Neural progenitor cell (in vitro differentiated cells): ENCODE results near the gene CHRFAM7A. TPM values are rescaled to one million over a fixed set of nuclear protein-coding genes. Genes with fewer than 3 reads are reported as not detected.
"Not testable (repeated sequence)": the region's sequence is repeated elsewhere in the genome, so short reads cannot be mapped to it uniquely, and the experiment has no call there.

Source experiments
- DNase-seq: peaks from one replicate; pipeline ENCODE4 v3.0.0-alpha.2; 2016; ENCODE audit warnings: low spot score
- H2AFZ ChIP-seq: fragments of 200-600 bp; sonication (generic); replicated peaks from 2 replicates; pipeline ENCODE4 v1.6.1; 2016; ENCODE audit warnings: antibody characterized with exemption
- H3F3A ChIP-seq: fragments of 200-600 bp; sonication (generic); 2 replicates; pipeline ENCODE4 v1.6.1; 2016; ENCODE audit warnings: antibody characterized with exemption, low read depth
- H3K27ac ChIP-seq: fragments of 200-600 bp; sonication (generic); 2 replicates; pipeline ENCODE4 v1.5.1; 2016; ENCODE audit warnings: mild to moderate bottlenecking
- H3K27me3 ChIP-seq: fragments of 200-600 bp; sonication (generic); 2 replicates; pipeline ENCODE4 v1.6.1; 2016; ENCODE audit warnings: mild to moderate bottlenecking, moderate library complexity
- H3K36me3 ChIP-seq: fragments of 200-600 bp; sonication (generic); 2 replicates; pipeline ENCODE4 v1.5.1; 2016
- H3K4me1 ChIP-seq: fragments of 200-600 bp; sonication (generic); 2 replicates; pipeline ENCODE4 v1.6.1; 2016; ENCODE audit warnings: mixed run types
- H3K4me2 ChIP-seq: fragments of 200-600 bp; sonication (generic); 2 replicates; pipeline ENCODE4 v1.6.1; 2016
- H3K4me3 ChIP-seq: fragments of 200-600 bp; sonication (generic); 2 replicates; pipeline ENCODE4 v1.5.1; 2016
- H3K79me2 ChIP-seq: fragments of 200-600 bp; sonication (generic); 2 replicates; pipeline ENCODE4 v1.6.1; 2016; ENCODE audit warnings: low read depth
- H3K9ac ChIP-seq: fragments of 200-600 bp; sonication (generic); 2 replicates; pipeline ENCODE4 v1.6.1; 2016
- H3K9me3 ChIP-seq: fragments of 200-600 bp; sonication (generic); 2 replicates; pipeline ENCODE4 v1.5.1; 2016; ENCODE audit warnings: low read depth
- H4K20me1 ChIP-seq: fragments of 200-600 bp; sonication (generic); 2 replicates; pipeline ENCODE4 v1.6.1; 2016; ENCODE audit warnings: low read depth
- H3K27ac Mint-ChIP-seq: 3 replicates; pipeline ENCODE4 v1.8.0; 2021; ENCODE audit warnings: mixed read lengths
- H3K27me3 Mint-ChIP-seq: 2 replicates; pipeline ENCODE4 v1.8.0; 2022; ENCODE audit warnings: low read depth, mild to moderate bottlenecking, inconsistent platforms, moderate library complexity, mixed read lengths; ENCODE audit not compliant: insufficient read depth
- H3K36me3 Mint-ChIP-seq: 3 replicates; pipeline ENCODE4 v1.8.0; 2021; ENCODE audit warnings: mixed read lengths
- H3K4me1 Mint-ChIP-seq: 3 replicates; pipeline ENCODE4 v1.8.0; 2021; ENCODE audit warnings: mixed read lengths
- H3K4me3 Mint-ChIP-seq: 3 replicates; pipeline ENCODE4 v1.8.0; 2021; ENCODE audit warnings: mild to moderate bottlenecking, moderate library complexity, mixed read lengths
- H3K9me3 Mint-ChIP-seq: 3 replicates; pipeline ENCODE4 v1.8.0; 2020; ENCODE audit warnings: mixed read lengths
- small RNA-seq: library from RNA; depleted of rRNA; stranded (forward); fragments of <200 nt; gene quantifications from one replicate; pipeline ENCODE3, GENCODE V24; 2015
- total RNA-seq: library from RNA; depleted of rRNA; stranded (reverse); fragments of >200 nt; gene quantifications from 2 replicates; pipeline ENCODE4 v1.2.3, GENCODE V29; 2015; ENCODE audit warnings: low replicate concordance

The CHRFAM7A gene
- total RNA-seq, 1 donor from 2014 or later = 1.3 TPM

- not testable (repeated sequence) for DNase-seq, H3K4me2 ChIP-seq, H3F3A ChIP-seq, H3K9me3 ChIP-seq, H3K27ac ChIP-seq, H3K27me3 Mint-ChIP-seq, H3K9ac ChIP-seq, H2AFZ ChIP-seq, H3K4me3 Mint-ChIP-seq, H3K9me3 Mint-ChIP-seq, H3K36me3 Mint-ChIP-seq, H3K79me2 ChIP-seq, H3K27me3 ChIP-seq, H3K27ac Mint-ChIP-seq, H3K4me1 ChIP-seq, H3K4me1 Mint-ChIP-seq, H3K4me3 ChIP-seq, H3K36me3 ChIP-seq, H4K20me1 ChIP-seq
These were observed 77.6 kb downstream of the CHRFAM7A start for GRCh38 chr15:30315704-30316103.

DNA sequence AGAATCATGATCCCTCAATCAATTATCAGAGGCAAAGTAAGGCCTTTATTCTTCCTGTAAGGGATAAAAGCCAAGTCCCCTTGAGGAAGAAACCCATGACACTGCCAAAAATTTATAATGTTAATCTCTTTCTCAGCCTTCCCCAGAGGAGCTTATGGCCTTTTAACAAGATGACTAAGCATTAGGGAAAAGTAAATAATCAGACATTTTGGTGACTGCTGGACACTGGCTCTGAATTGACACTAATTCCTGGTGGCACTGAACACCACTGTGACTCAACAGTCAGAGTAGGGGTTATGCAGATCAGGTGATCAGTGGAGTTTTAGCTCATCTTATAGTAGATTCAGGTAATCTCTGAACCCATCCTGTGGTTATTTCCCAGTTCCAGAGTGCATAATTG, 82.8 kb downstream of the CHRFAM7A start:
- not testable (repeated sequence) for H2AFZ ChIP-seq, H3K27ac ChIP-seq, H3K9me3 ChIP-seq, H3K36me3 ChIP-seq, H3K79me2 ChIP-seq, H3K36me3 Mint-ChIP-seq, H3K27me3 ChIP-seq, H3K9ac ChIP-seq, H4K20me1 ChIP-seq, H3K4me2 ChIP-seq, H3F3A ChIP-seq, H3K9me3 Mint-ChIP-seq, H3K4me3 ChIP-seq, H3K4me1 ChIP-seq, H3K27ac Mint-ChIP-seq, DNase-seq, H3K4me3 Mint-ChIP-seq, H3K27me3 Mint-ChIP-seq, H3K4me1 Mint-ChIP-seq

Small RNAs within 50 kb of the gene (small RNA-seq; reads per million reads assigned to genes)
- not detected for gene AC019322.2
- gene RF00019 = not detected
- not detected for gene RF00096
- not detected for gene RN7SL196P

Other genes starting within 250 kb of the CHRFAM7A start
- not detected in 2 replicates for gene GOLGA8R, start 20.7 kb upstream of the CHRFAM7A start, total RNA-seq
- not detected in 2 replicates for gene GOLGA8Q, start 158.5 kb upstream of the CHRFAM7A start, total RNA-seq
- 0.06 and 0.24 TPM in 2 replicates for gene GOLGA8H, start 210.5 kb upstream of the CHRFAM7A start, total RNA-seq